ENCODE results near the gene IMP4.

GRCh38 chr2:130358420-130359350, 16.0 kb downstream of the IMP4 start:
- TF ChIP-seq EZH2phosphoT487 (IDR thresholded peaks at IDR 0.05; ENCODE audit: unreplicated experiment) = no peak
- TF ChIP-seq POLR2AphosphoS5 (IDR thresholded peaks at IDR 0.05; ENCODE audit: low read depth) = no peak
- TF ChIP-seq CTCF (conservative IDR thresholded peaks at IDR 0.05; ENCODE audit: low read depth in 2 of 2) = no peak
- TF ChIP-seq EZH2 (IDR thresholded peaks at IDR 0.05; ENCODE audit: low read depth, unreplicated experiment) = no peak
- TF ChIP-seq ZNF114 (CRISPR knock-in tag; IDR thresholded peaks at IDR 0.05) = no peak
- no peak for TF ChIP-seq JUNB (IDR thresholded peaks at IDR 0.05; ENCODE audit: unreplicated experiment)
- no peak for TF ChIP-seq CREB1 (CRISPR knock-in tag; IDR thresholded peaks at IDR 0.05; ENCODE audit: low read depth)
- TF ChIP-seq REST (IDR thresholded peaks at IDR 0.05; ENCODE audit: unreplicated experiment) = no peak
- no peak for TF ChIP-seq NANOG (IDR thresholded peaks at IDR 0.05; ENCODE audit: borderline replicate concordance)
- no peak for TF ChIP-seq ZNF331 (CRISPR knock-in tag; IDR thresholded peaks at IDR 0.05; ENCODE audit: low read depth)
- TF ChIP-seq ETS1 (IDR thresholded peaks at IDR 0.05) = no peak
- TF ChIP-seq STAT1 (IDR thresholded peaks at IDR 0.05; ENCODE audit: unreplicated experiment) = no peak
- TF ChIP-seq ZNF462 (CRISPR knock-in tag; IDR thresholded peaks at IDR 0.05) = no peak

Measured in GM23338 (cell line).